Measurements from ENCODE around the gene RBM26. TPM values are rescaled to one million over a fixed set of nuclear protein-coding genes. Genes with fewer than 3 reads are reported as not detected.

RBM26 gene
- polyA plus RNA-seq, 1 donor from 2014 or later: 112 TPM

GRCh38 chr13:79349011-79349410 lies 57.0 kb downstream of the RBM26 start:
- Histone ChIP-seq H3K36me3 (ENCODE audit: insufficient read depth, low read length) (peaks cover 4% of the 10 kb centered on the region), H3K27me3 (ENCODE audit: insufficient read depth, low read depth, low read length) (no peaks in the 10 kb centered on the region), H3K27ac (ENCODE audit: low read length) (no peak overlapping the region), H3K9me3 (ENCODE audit: low read length) (no peaks in the 10 kb centered on the region), H3K79me2 (replicated peaks; ENCODE audit: insufficient read depth, low read length) (no peaks in the 10 kb centered on the region), H4K20me1 (ENCODE audit: insufficient read depth) (no peaks in the 10 kb centered on the region), H3K9ac (ENCODE audit: low read length) (no peak overlapping the region), H3K4me2 (ENCODE audit: low read length) (no peak overlapping the region), H3K4me3 (ENCODE audit: low read length) (no peak overlapping the region), H3F3A (ENCODE audit: insufficient read depth, low read length, poor library complexity, severe bottlenecking) (no peaks in the 10 kb centered on the region), H2AFZ (ENCODE audit: low read depth, low read length) (no peak overlapping the region), H3K9me2 (ENCODE audit: insufficient read depth, low read length) (no peaks in the 10 kb centered on the region)
- TF ChIP-seq REST (IDR thresholded peaks at IDR 0.05; ENCODE audit: borderline replicate concordance) (no peak), MXI1 (conservative IDR thresholded peaks at IDR 0.05; ENCODE audit: poor library complexity, severe bottlenecking) (no peak), TAF1 (IDR thresholded peaks at IDR 0.05; ENCODE audit: low read depth) (no peak), SMC3 (conservative IDR thresholded peaks at IDR 0.05; ENCODE audit: poor library complexity) (no peak), EP300 (conservative IDR thresholded peaks at IDR 0.05; ENCODE audit: poor library complexity, severe bottlenecking) (no peak), RAD21 (conservative IDR thresholded peaks at IDR 0.05) (no peak), EZH2 (IDR thresholded peaks at IDR 0.05; ENCODE audit: borderline replicate concordance, insufficient read depth, low read length, poor library complexity, severe bottlenecking) (no peak), POLR2AphosphoS5 (IDR thresholded peaks at IDR 0.05) (no peak)
- TF ChIP-seq, protein P1, sequence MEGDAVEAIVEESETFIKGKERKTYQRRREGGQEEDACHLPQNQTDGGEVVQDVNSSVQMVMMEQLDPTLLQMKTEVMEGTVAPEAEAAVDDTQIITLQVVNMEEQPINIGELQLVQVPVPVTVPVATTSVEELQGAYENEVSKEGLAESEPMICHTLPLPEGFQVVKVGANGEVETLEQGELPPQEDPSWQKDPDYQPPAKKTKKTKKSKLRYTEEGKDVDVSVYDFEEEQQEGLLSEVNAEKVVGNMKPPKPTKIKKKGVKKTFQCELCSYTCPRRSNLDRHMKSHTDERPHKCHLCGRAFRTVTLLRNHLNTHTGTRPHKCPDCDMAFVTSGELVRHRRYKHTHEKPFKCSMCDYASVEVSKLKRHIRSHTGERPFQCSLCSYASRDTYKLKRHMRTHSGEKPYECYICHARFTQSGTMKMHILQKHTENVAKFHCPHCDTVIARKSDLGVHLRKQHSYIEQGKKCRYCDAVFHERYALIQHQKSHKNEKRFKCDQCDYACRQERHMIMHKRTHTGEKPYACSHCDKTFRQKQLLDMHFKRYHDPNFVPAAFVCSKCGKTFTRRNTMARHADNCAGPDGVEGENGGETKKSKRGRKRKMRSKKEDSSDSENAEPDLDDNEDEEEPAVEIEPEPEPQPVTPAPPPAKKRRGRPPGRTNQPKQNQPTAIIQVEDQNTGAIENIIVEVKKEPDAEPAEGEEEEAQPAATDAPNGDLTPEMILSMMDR (IDR thresholded peaks at IDR 0.05; ENCODE audit: poor library complexity, severe bottlenecking): no peak

GRCh38 chr13:79346300-79346914 lies 59.6 kb downstream of the RBM26 start:
- Histone ChIP-seq H3K9ac (ENCODE audit: low read length) (no peak overlapping the region), H3K4me2 (ENCODE audit: low read length) (no peak overlapping the region), H3K4me3 (ENCODE audit: low read length) (no peak overlapping the region), H3F3A (ENCODE audit: insufficient read depth, low read length, poor library complexity, severe bottlenecking) (no peaks in the 10 kb centered on the region), H3K27me3 (ENCODE audit: insufficient read depth, low read depth, low read length) (no peaks in the 10 kb centered on the region), H3K9me2 (ENCODE audit: insufficient read depth, low read length) (no peaks in the 10 kb centered on the region), H4K20me1 (ENCODE audit: insufficient read depth) (no peaks in the 10 kb centered on the region), H3K79me2 (replicated peaks; ENCODE audit: insufficient read depth, low read length) (no peaks in the 10 kb centered on the region), H3K36me3 (ENCODE audit: insufficient read depth, low read length) (peaks cover 4% of the 10 kb centered on the region), H3K9me3 (ENCODE audit: low read length) (no peaks in the 10 kb centered on the region), H2AFZ (ENCODE audit: low read depth, low read length) (no peak overlapping the region), H3K27ac (ENCODE audit: low read length) (no peak overlapping the region)
- TF ChIP-seq SMC3 (conservative IDR thresholded peaks at IDR 0.05; ENCODE audit: poor library complexity) (no peak), TAF1 (IDR thresholded peaks at IDR 0.05; ENCODE audit: low read depth) (no peak), REST (IDR thresholded peaks at IDR 0.05; ENCODE audit: borderline replicate concordance) (no peak), POLR2AphosphoS5 (IDR thresholded peaks at IDR 0.05) (no peak)
- TF ChIP-seq, protein P1 (IDR thresholded peaks at IDR 0.05; ENCODE audit: poor library complexity, severe bottlenecking): no peak

Data from neural cell (in vitro differentiated cells).